C4-2B (cell line): Measurements from ENCODE around the gene CRADD.

Experiments used
- CTCF ChIP-seq: fragments of 450-650 bp; conservative IDR thresholded peaks from 2 replicates; pipeline ENCODE4 v1.5.1; 2017; ENCODE audit warnings: mild to moderate bottlenecking
- ZFX ChIP-seq: fragments of 450-650 bp; IDR thresholded peaks from 2 replicates; pipeline ENCODE4 v1.6.1; 2017

- no peak for TF ChIP-seq CTCF
- TF ChIP-seq ZFX = no peak
These were observed 68.1 kb downstream of the CRADD start for GRCh38 chr12:93745286-93745685.
